IMR-90 (cell line): ENCODE results near the gene ABCA12. TPM values are rescaled to one million over a fixed set of nuclear protein-coding genes. Genes with fewer than 3 reads are reported as not detected.

Source experiments
- ATAC-seq: fragments of 200-7000 bp; cut with Tn5 transposase; 2 replicates; pipeline ENCODE4 v1.9.1; 2020; ENCODE audit warnings: low read depth, mild to moderate bottlenecking, moderate library complexity
- BruUV-seq: library from RNA; stranded (reverse); fragments of 400-500 nt; replicated peaks from 2 replicates; lab custom pipeline; 2021; lab: Mats Ljungman, UMichigan
- CTCF ChIA-PET: fragments of 300-600 bp; formaldehyde crosslinking; extraction: SDS; loops from one replicate; lab custom pipeline; 2021; ENCODE audit warnings: antibody characterized with exemption; lab: Yijun Ruan, JAX
- POLR2A ChIA-PET: fragments of 300-600 bp; sonication (Branson Sonifier 250); formaldehyde crosslinking; loops from one replicate; lab custom pipeline; 2022; ENCODE audit warnings: antibody characterized with exemption; ENCODE audit not compliant: unreplicated experiment; lab: Charles Lee
- DNase-seq: peaks from one replicate; pipeline ENCODE4 v3.0.0; 2013
- H2AFZ ChIP-seq: replicated peaks from 2 replicates; pipeline ENCODE3; 2013; ENCODE audit warnings: low read length, mild to moderate bottlenecking; ENCODE audit not compliant: poor library complexity
- H2AK5ac ChIP-seq: 2 replicates; pipeline ENCODE4 v1.6.1; 2013; ENCODE audit warnings: low read depth, low read length, inconsistent platforms
- H2AK9ac ChIP-seq: replicated peaks from 2 replicates; pipeline ENCODE3; 2013; ENCODE audit warnings: mild to moderate bottlenecking, low read depth, low read length, moderate library complexity; ENCODE audit not compliant: poor library complexity
- H2BK120ac ChIP-seq: 2 replicates; pipeline ENCODE4 v1.6.1; 2013; ENCODE audit warnings: low read depth, low read length, inconsistent platforms
- H2BK15ac ChIP-seq: 3 replicates; pipeline ENCODE4 v1.6.1; 2013; ENCODE audit warnings: low read depth, low read length, inconsistent platforms
- H2BK20ac ChIP-seq: 2 replicates; pipeline ENCODE4 v1.6.1; 2013; ENCODE audit warnings: low read depth, mild to moderate bottlenecking, inconsistent platforms, low read length, moderate library complexity
- H2BK5ac ChIP-seq: 2 replicates; pipeline ENCODE4 v1.6.1; 2013; ENCODE audit warnings: mild to moderate bottlenecking, low read depth, low read length, inconsistent platforms; ENCODE audit not compliant: poor library complexity, severe bottlenecking
- H3K14ac ChIP-seq: replicated peaks from 2 replicates; pipeline ENCODE4 v1.6.1; 2013; ENCODE audit warnings: low read depth, low read length, inconsistent platforms
- H3K18ac ChIP-seq: 2 replicates; pipeline ENCODE4 v1.6.1; 2013; ENCODE audit warnings: low read depth, low read length, control low read depth
- H3K23ac ChIP-seq: 2 replicates; pipeline ENCODE4 v1.6.1; 2013; ENCODE audit warnings: low read depth, low read length, inconsistent platforms
- H3K27ac ChIP-seq: 2 replicates; pipeline ENCODE4 v1.5.1; 2013; ENCODE audit warnings: mild to moderate bottlenecking, control low read depth, low read length; ENCODE audit not compliant: insufficient read depth
- H3K27me3 ChIP-seq: 2 replicates; pipeline ENCODE4 v1.6.1; 2013; ENCODE audit warnings: low read length; ENCODE audit not compliant: control insufficient read depth, insufficient read depth
- H3K36me3 ChIP-seq: 2 replicates; pipeline ENCODE4 v1.6.1; 2013; ENCODE audit warnings: low read length, mixed read lengths; ENCODE audit not compliant: control insufficient read depth, insufficient read depth
- H3K4ac ChIP-seq: 2 replicates; pipeline ENCODE4 v1.6.1; 2013; ENCODE audit warnings: low read depth, low read length, inconsistent platforms
- H3K4me1 ChIP-seq: 2 replicates; pipeline ENCODE4 v1.6.1; 2013; ENCODE audit warnings: low read length, mixed read lengths; ENCODE audit not compliant: control insufficient read depth, insufficient read depth
- H3K4me2 ChIP-seq: 2 replicates; pipeline ENCODE4 v1.6.1; 2013; ENCODE audit warnings: low read depth, mild to moderate bottlenecking, control low read depth, low read length, moderate library complexity
- H3K4me3 ChIP-seq: 2 replicates; pipeline ENCODE4 v1.5.1; 2013; ENCODE audit warnings: low read depth, mild to moderate bottlenecking, control low read depth, low read length, moderate library complexity; ENCODE audit not compliant: insufficient read depth
- H3K56ac ChIP-seq: 2 replicates; pipeline ENCODE4 v1.6.1; 2013; ENCODE audit warnings: low read length, inconsistent platforms; ENCODE audit not compliant: insufficient read depth; ENCODE audit errors: extremely low read depth
- H3K79me1 ChIP-seq, 2 experiments: 2 replicates each; pipeline ENCODE4 v1.6.1; 2013; ENCODE audit warnings: low read length in 2 of 2, inconsistent platforms in 1 of 2, low read depth in 1 of 2
- H3K9ac ChIP-seq: 2 replicates; pipeline ENCODE4 v1.6.1; 2013; ENCODE audit warnings: low read depth, low read length, control low read depth
- H3K9me1 ChIP-seq: 2 replicates; pipeline ENCODE4 v1.6.1; 2013; ENCODE audit warnings: low read length, inconsistent platforms; ENCODE audit not compliant: insufficient read depth
- H3K9me3 ChIP-seq: 2 replicates; pipeline ENCODE4 v1.6.1; 2013; ENCODE audit warnings: low read length; ENCODE audit not compliant: control insufficient read depth, insufficient read depth
- H4K20me1 ChIP-seq: 2 replicates; pipeline ENCODE4 v1.6.1; 2013; ENCODE audit warnings: low read length, inconsistent platforms; ENCODE audit not compliant: insufficient read depth
- H4K5ac ChIP-seq: 2 replicates; pipeline ENCODE4 v1.6.1; 2013; ENCODE audit warnings: mild to moderate bottlenecking, low read depth, low read length, control low read depth
- H4K8ac ChIP-seq, 2 experiments: 2 replicates each; pipeline ENCODE4 v1.6.1; 2013; ENCODE audit warnings: low read depth in 2 of 2, low read length in 2 of 2, control low read depth in 1 of 2, inconsistent platforms in 1 of 2
- H4K91ac ChIP-seq: 2 replicates; pipeline ENCODE4 v1.6.1; 2013; ENCODE audit warnings: low read depth, low read length, inconsistent platforms; ENCODE audit not compliant: insufficient read depth
- MXI1 ChIP-seq: IDR thresholded peaks from 2 replicates; pipeline ENCODE4 v1.6.1; 2012; ENCODE audit warnings: low read depth, mild to moderate bottlenecking, low read length, moderate library complexity, borderline replicate concordance
- WGBS, 2 experiments: methylation state at CpG; one replicate each; pipeline versions ENCODE4 v1.1.5 to v1.1.7; 2013; ENCODE audit warnings: missing lambda C conversion rate in 2 of 2; ENCODE audit not compliant: insufficient read length in 1 of 2; ENCODE audit errors: extremely low coverage in 2 of 2; 5-methylcytosine and 5-hydroxymethylcytosine counted together
- dilution Hi-C: fragments of 300-500 bp; cut with HindIII; formaldehyde crosslinking; loops from one replicate; pipeline ENCODE4 v1.14.3; 2018; ENCODE audit warnings: low sequenced_read_pairs; ENCODE audit not compliant: unreplicated experiment
- in situ Hi-C: fragments of 300-500 bp; cut with MboI; formaldehyde crosslinking; loops from 3 replicates; pipeline ENCODE4 v1.14.3; 2019; ENCODE audit warnings: low sequenced_read_pairs, inconsistent platforms, mixed read lengths
- intact Hi-C: fragments of 100-400 bp; cut with micrococcal nuclease; formaldehyde crosslinking; loops from 2 replicates; pipeline ENCODE4 v1.10.0; 2022
- polyA plus RNA-seq, 3 experiments: library from polyadenylated mRNA; depleted of rRNA; stranded (reverse); fragments of >200 nt; gene quantifications; 2 replicates each; pipeline ENCODE4 v1.2.3, GENCODE V29; 2012; ENCODE audit warnings: low replicate concordance in 1 of 3
- total RNA-seq: library from RNA; depleted of rRNA; stranded (reverse); fragments of >200 nt; gene quantifications from 2 replicates; pipeline ENCODE4 v1.2.3, GENCODE V29; 2012

Gene ABCA12
- total and polyA plus RNA-seq, 2 of the 4 experiments (the other 2 are of a cell fraction) = under 0.01 TPM; not detected in 1

DNA sequence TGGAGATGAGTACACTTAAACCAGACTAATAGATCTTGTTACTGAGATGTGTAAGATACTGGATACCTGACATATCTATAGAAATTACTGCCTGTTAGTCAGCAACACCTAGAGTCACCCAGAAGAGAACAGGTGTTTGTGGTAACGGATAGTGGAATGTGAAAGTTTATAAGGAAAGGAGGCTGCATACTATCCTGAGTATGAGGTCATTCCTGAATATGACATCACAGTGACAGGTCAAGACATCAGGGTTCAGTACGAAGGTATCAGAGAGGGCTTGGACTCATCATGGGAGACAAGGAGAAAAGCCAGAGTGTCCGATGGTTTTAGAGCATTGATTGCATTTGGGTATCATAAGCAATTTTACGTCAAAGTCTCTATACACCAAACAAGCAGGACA lies 55.3 kb downstream of the ABCA12 start:
- Histone ChIP-seq H4K8ac (no peak overlapping the region), H3K4ac (no peak overlapping the region), H3K18ac (no peak overlapping the region), H4K5ac (no peak overlapping the region), H4K91ac (no peak overlapping the region), H3K36me3 (no peaks in the 10 kb centered on the region), H2AK5ac (no peak overlapping the region), H3K4me1 (no peaks in the 10 kb centered on the region), H2BK5ac (no peak overlapping the region), H3K4me3 (no peak overlapping the region), H3K27ac (no peak overlapping the region), H3K56ac (no peak overlapping the region), H3K14ac (no peak overlapping the region), H3K27me3 (no peaks in the 10 kb centered on the region), H3K9me1 (no peaks in the 10 kb centered on the region), H3K4me2 (no peak overlapping the region), H3K79me1 (no peaks in the 10 kb centered on the region), H2AFZ (no peak overlapping the region), H3K9me3 (no peaks in the 10 kb centered on the region), H2BK15ac (no peak overlapping the region), H3K9ac (no peak overlapping the region), H2BK120ac (no peak overlapping the region), H4K20me1 (no peaks in the 10 kb centered on the region), H2BK20ac (no peak overlapping the region), H3K23ac (no peak overlapping the region), H2AK9ac (no peak overlapping the region)
- ChIA-PET POLR2A (no interaction called here), CTCF (no interaction called here)
- DNase-seq (no peak), ATAC-seq (no peak)
- in situ Hi-C loops (no loop called here), intact Hi-C loops (no loop called here), dilution Hi-C loops (no loop called here)
- WGBS, 2 experiments = no CpG with 5 or more reads among the region's 4 CpGs
- no TSS peak for BruUV-seq
- no peak for TF ChIP-seq MXI1
